Large intestine (tissue), 3 donors: ENCODE results near the gene PCBP3. TPM values are rescaled to one million over a fixed set of nuclear protein-coding genes. Genes with fewer than 3 reads are reported as not detected.

Source experiments
- DNase-seq, 2 donors: peaks; one replicate each; pipeline versions ENCODE4 v3.0.0 to v3.0.0-alpha.2; 2013
- H3K27ac ChIP-seq: one replicate; pipeline ENCODE4 v1.5.1; 2013; ENCODE audit warnings: low read length
- H3K27me3 ChIP-seq: 2 replicates; pipeline ENCODE4 v1.6.1; 2013; ENCODE audit warnings: low read length; ENCODE audit not compliant: control insufficient read depth, insufficient read depth
- H3K36me3 ChIP-seq: 2 replicates; pipeline ENCODE4 v1.6.1; 2013; ENCODE audit warnings: low read length; ENCODE audit not compliant: control insufficient read depth, insufficient read depth
- H3K4me1 ChIP-seq: one replicate; pipeline ENCODE4 v1.6.1; 2013; ENCODE audit warnings: low read length; ENCODE audit not compliant: control insufficient read depth, insufficient read depth
- H3K4me3 ChIP-seq: one replicate; pipeline ENCODE4 v1.5.1; 2013; ENCODE audit warnings: low read length
- H3K9me3 ChIP-seq: one replicate; pipeline ENCODE4 v1.6.1; 2013; ENCODE audit warnings: mild to moderate bottlenecking, low read depth, low read length, moderate library complexity; ENCODE audit not compliant: control insufficient read depth
- WGBS: methylation state at CpG from one replicate; pipeline ENCODE4 v1.1.5; 2013; ENCODE audit warnings: low lambda C conversion rate; ENCODE audit not compliant: insufficient coverage; 5-methylcytosine and 5-hydroxymethylcytosine counted together
- polyA plus RNA-seq: library from polyadenylated mRNA; unstranded; fragments of 120-200 nt; gene quantifications from one replicate; pipeline ENCODE4 v1.2.1, GENCODE V29; 2013

Gene PCBP3
- polyA plus RNA-seq, 1 donor = 7.4 TPM

GRCh38 chr21:45874716-45875415 lies 231.3 kb downstream of the PCBP3 start:
- H3K27ac ChIP-seq = no peak overlapping the region

GRCh38 chr21:45875416-45875760 lies 231.9 kb downstream of the PCBP3 start:
- no peaks in the 10 kb centered on the region for H3K9me3 ChIP-seq
- 80% methylated on average over 2 of the region's 6 CpGs for WGBS
- DNase-seq = no peak
- no peaks in the 10 kb centered on the region for H3K4me1 ChIP-seq
- H3K36me3 ChIP-seq = no peaks in the 10 kb centered on the region
- H3K27me3 ChIP-seq = no peaks in the 10 kb centered on the region
- no peak overlapping the region for H3K4me3 ChIP-seq
- no peak overlapping the region for H3K27ac ChIP-seq

More at GRCh38 chr21:45874716-45875415, 231.3 kb downstream of the PCBP3 start:
- DNase-seq = peak; percentile 42 to 64
- Histone ChIP-seq H3K9me3 (no peaks in the 10 kb centered on the region), H3K4me3 (peak overlapping the region; percentile 10), H3K4me1 (no peaks in the 10 kb centered on the region), H3K27me3 (no peaks in the 10 kb centered on the region), H3K36me3 (no peaks in the 10 kb centered on the region)
- WGBS = no CpG with 5 or more reads among the region's 33 CpGs

- Histone ChIP-seq H3K4me1 (no peaks in the 10 kb centered on the region), H3K4me3 (no peak overlapping the region), H3K27ac (no peak overlapping the region), H3K27me3 (no peaks in the 10 kb centered on the region), H3K36me3 (no peaks in the 10 kb centered on the region), H3K9me3 (no peaks in the 10 kb centered on the region)
- DNase-seq = no peak
- WGBS = no CpG with 5 or more reads among the region's 12 CpGs
Observed at GRCh38 chr21:45875881-45876280, 232.4 kb downstream of the PCBP3 start.

GRCh38 chr21:45876381-45877170 lies 233.1 kb downstream of the PCBP3 start:
- H3K27me3 ChIP-seq = no peaks in the 10 kb centered on the region
- no CpG with 5 or more reads among the region's 28 CpGs for WGBS
- H3K27ac ChIP-seq = no peak overlapping the region
- H3K4me1 ChIP-seq = no peaks in the 10 kb centered on the region
- no peaks in the 10 kb centered on the region for H3K36me3 ChIP-seq
- no peak for DNase-seq
- H3K9me3 ChIP-seq = no peaks in the 10 kb centered on the region
- no peak overlapping the region for H3K4me3 ChIP-seq

- Histone ChIP-seq H3K27ac (no peak overlapping the region), H3K4me1 (no peaks in the 10 kb centered on the region), H3K9me3 (no peaks in the 10 kb centered on the region), H3K36me3 (no peaks in the 10 kb centered on the region), H3K27me3 (no peaks in the 10 kb centered on the region), H3K4me3 (no peak overlapping the region)
- no CpG with 5 or more reads among the region's 6 CpGs for WGBS
- DNase-seq = no peak
Observed at GRCh38 chr21:45877171-45877438, 233.6 kb downstream of the PCBP3 start.

- Histone ChIP-seq H3K27ac (no peak overlapping the region), H3K9me3 (no peaks in the 10 kb centered on the region), H3K36me3 (no peaks in the 10 kb centered on the region), H3K4me1 (no peaks in the 10 kb centered on the region), H3K4me3 (no peak overlapping the region), H3K27me3 (no peaks in the 10 kb centered on the region)
- WGBS = no CpG with 5 or more reads among the region's 9 CpGs
- DNase-seq = no peak
Observed at GRCh38 chr21:45877821-45878469, 234.4 kb downstream of the PCBP3 start.

- Histone ChIP-seq H3K27ac (no peak overlapping the region), H3K4me3 (no peak overlapping the region), H3K36me3 (no peaks in the 10 kb centered on the region), H3K4me1 (no peaks in the 10 kb centered on the region), H3K27me3 (no peaks in the 10 kb centered on the region), H3K9me3 (no peaks in the 10 kb centered on the region)
- DNase-seq = peak; percentile 52 to 56
- no CpG with 5 or more reads among the region's 29 CpGs for WGBS
Observed at GRCh38 chr21:45880097-45881068, 236.9 kb downstream of the PCBP3 start.

- Histone ChIP-seq H3K4me3 (no peak overlapping the region), H3K4me1 (no peaks in the 10 kb centered on the region), H3K27me3 (no peaks in the 10 kb centered on the region), H3K9me3 (no peaks in the 10 kb centered on the region), H3K36me3 (no peaks in the 10 kb centered on the region), H3K27ac (no peak overlapping the region)
- 100% methylated on average over 1 of the region's 8 CpGs for WGBS
- no peak for DNase-seq
Observed at GRCh38 chr21:45882645-45883044, 239.1 kb downstream of the PCBP3 start.

- H3K27ac ChIP-seq = no peak overlapping the region
- no peak overlapping the region for H3K4me3 ChIP-seq
- no peaks in the 10 kb centered on the region for H3K9me3 ChIP-seq
- no peaks in the 10 kb centered on the region for H3K27me3 ChIP-seq
- no peaks in the 10 kb centered on the region for H3K4me1 ChIP-seq
- WGBS = no CpG with 5 or more reads among the region's 4 CpGs
- DNase-seq = no peak
- no peaks in the 10 kb centered on the region for H3K36me3 ChIP-seq
Observed at GRCh38 chr21:45883090-45883489, 239.6 kb downstream of the PCBP3 start.

- Histone ChIP-seq H3K36me3 (no peaks in the 10 kb centered on the region), H3K9me3 (no peaks in the 10 kb centered on the region), H3K4me3 (no peak overlapping the region), H3K27ac (no peak overlapping the region), H3K27me3 (no peaks in the 10 kb centered on the region), H3K4me1 (no peaks in the 10 kb centered on the region)
- 63% methylated on average over 2 of the region's 3 CpGs for WGBS
- no peak for DNase-seq
Observed at GRCh38 chr21:45885597-45885929, 242.0 kb downstream of the PCBP3 start.
